K562 (cell line): Measurements from ENCODE around the gene SLCO2A1. TPM values are rescaled to one million over a fixed set of nuclear protein-coding genes. Genes with fewer than 3 reads are reported as not detected.

Experiments used
- ATAC-seq: fragments of 200-7000 bp; cut with Tn5 transposase; 3 replicates; pipeline ENCODE4 v1.9.1; 2020; ENCODE audit warnings: moderate library complexity
- BruUV-seq: library from RNA; stranded (reverse); fragments of 400-500 nt; replicated peaks from 2 replicates; lab custom pipeline; 2021; lab: Mats Ljungman, UMichigan
- CTCF ChIA-PET: fragments of 300-600 bp; formaldehyde crosslinking; extraction: SDS; loops from one replicate; lab custom pipeline; 2021; ENCODE audit warnings: low intra/inter-chr PET ratio; lab: Yijun Ruan, JAX
- POLR2A ChIA-PET: fragments of 300-600, 350-650 bp; sonication (Branson Sonifier 250); formaldehyde crosslinking; extraction: SDS; loops from one replicate; lab custom pipeline; 2021; ENCODE audit warnings: antibody characterized with exemption, inconsistent platforms; lab: Yijun Ruan, JAX
- DNase-seq, 4 experiments: peaks; one replicate each; pipeline versions ENCODE4 v3.0.0 to v3.0.0-alpha.2; 2011 to 2018; ENCODE audit warnings: low spot score in 3 of 4, mixed read lengths in 3 of 4; ENCODE audit errors: extremely low read depth in 1 of 4
- FAIRE-seq: peaks from 2 replicates; lab custom pipeline; 2011; peaks lifted over from hg19 to GRCh38; lab: Jason Lieb, UNC
- H2AFZ ChIP-seq: 2 replicates; pipeline ENCODE4 v1.6.0; 2011; ENCODE audit warnings: low read depth, low read length, control low read depth, inconsistent platforms
- H3K27ac ChIP-seq: fragments of 200-600 bp; 3 replicates; pipeline ENCODE4 v1.8.0; 2011; ENCODE audit warnings: low read depth, mild to moderate bottlenecking, control low read depth, inconsistent platforms, low read length, moderate library complexity, mixed read lengths; ENCODE audit errors: extremely low read depth
- H3K27me3 ChIP-seq, 2 experiments: fragments of 300-600 bp in 1 of 2; 2 replicates in 1 of 2; 3 replicates in 1 of 2; pipeline versions ENCODE4 v1.6.0 to v1.8.0; 2011; ENCODE audit warnings: inconsistent platforms in 2 of 2, low read length in 2 of 2, mild to moderate bottlenecking in 1 of 2, mixed read lengths in 1 of 2, moderate library complexity in 1 of 2; ENCODE audit not compliant: control insufficient read depth in 2 of 2, insufficient read depth in 2 of 2
- H3K36me3 ChIP-seq: fragments of 300-600 bp; 3 replicates; pipeline ENCODE4 v1.8.0; 2011; ENCODE audit warnings: mild to moderate bottlenecking, low read length, inconsistent platforms; ENCODE audit not compliant: control insufficient read depth, insufficient read depth
- H3K4me1 ChIP-seq, 2 experiments: fragments of 200-600 bp in 1 of 2; replicated peaks in 1 of 2; 2 replicates in 1 of 2; 3 replicates in 1 of 2; pipeline versions ENCODE4 v1.5.1 to v1.8.0; 2011; ENCODE audit warnings: inconsistent platforms in 2 of 2, low read length in 2 of 2, mild to moderate bottlenecking in 1 of 2, mixed read lengths in 1 of 2, moderate library complexity in 1 of 2; ENCODE audit not compliant: control insufficient read depth in 2 of 2, insufficient read depth in 2 of 2
- H3K4me2 ChIP-seq: 2 replicates; pipeline ENCODE4 v1.6.1; 2011; ENCODE audit warnings: low read length, control low read depth, inconsistent platforms, mixed read lengths; ENCODE audit not compliant: insufficient read depth
- H3K4me3 ChIP-seq: fragments of 200-600 bp; sonication (generic), shearing (Covaris generic); 2 replicates; pipeline ENCODE4 v1.5.1; 2016; ENCODE audit warnings: control low read depth, inconsistent platforms
- H3K79me2 ChIP-seq: fragments of 200-600 bp; 3 replicates; pipeline ENCODE4 v1.8.0; 2011; ENCODE audit warnings: low read length, inconsistent platforms; ENCODE audit not compliant: control insufficient read depth, insufficient read depth
- H3K9ac ChIP-seq, 2 experiments: 2 replicates each; pipeline versions ENCODE4 v1.6.0 to v1.6.1; 2011; ENCODE audit warnings: low read depth in 2 of 2, low read length in 2 of 2, control low read depth in 1 of 2, inconsistent platforms in 1 of 2, mild to moderate bottlenecking in 1 of 2, mixed read lengths in 1 of 2; ENCODE audit not compliant: insufficient read depth in 1 of 2
- H3K9me1 ChIP-seq: one replicate; pipeline ENCODE4 v1.6.0; 2011; ENCODE audit warnings: inconsistent platforms, mild to moderate bottlenecking, low read length, moderate library complexity; ENCODE audit not compliant: control insufficient read depth, insufficient read depth
- H3K9me3 ChIP-seq: replicated peaks from 2 replicates; pipeline ENCODE4 v1.5.1; 2011; ENCODE audit warnings: low read depth, low read length, inconsistent platforms; ENCODE audit not compliant: control insufficient read depth, insufficient read depth
- H4K20me1 ChIP-seq: replicated peaks from 2 replicates; pipeline ENCODE4 v1.6.1; 2011; ENCODE audit warnings: low read length, inconsistent platforms, mixed read lengths; ENCODE audit not compliant: control insufficient read depth, insufficient read depth
- FOS ChIP-seq: IDR thresholded peaks from 3 replicates; pipeline ENCODE4 v1.6.1; 2011; ENCODE audit not compliant: insufficient read length; ENCODE audit errors: extremely low read depth
- FOXK1 ChIP-seq: sonication (generic); formaldehyde crosslinking; IDR thresholded peaks from 2 replicates; pipeline ENCODE4 v1.8.0; 2022; ENCODE audit warnings: missing genetic modification reagents, mild to moderate bottlenecking, borderline replicate concordance
- HDAC6 ChIP-seq: IDR thresholded peaks from 2 replicates; pipeline ENCODE4 v1.6.1; 2012; ENCODE audit warnings: low read depth, mild to moderate bottlenecking, control low read depth, inconsistent platforms, low read length, moderate library complexity
- ILK ChIP-seq: fragments of 450-650 bp; IDR thresholded peaks from 2 replicates; pipeline ENCODE4 v1.6.1; 2016; ENCODE audit warnings: missing genetic modification characterization, low read depth, mild to moderate bottlenecking, missing compliant biosample characterization, moderate library complexity, borderline replicate concordance
- MTA3 ChIP-seq: fragments of 450-650 bp; formaldehyde crosslinking; IDR thresholded peaks from 2 replicates; pipeline ENCODE4 v1.6.1; 2017; ENCODE audit warnings: mild to moderate bottlenecking, borderline replicate concordance
- TAF7 ChIP-seq: fragments of 450-650 bp; IDR thresholded peaks from 2 replicates; pipeline ENCODE4 v1.6.1; 2016; ENCODE audit warnings: missing genetic modification characterization, missing compliant biosample characterization
- TARDBP ChIP-seq: fragments of 450-650 bp; IDR thresholded peaks from 2 replicates; pipeline ENCODE4 v1.6.1; 2016
- TCF7L2 ChIP-seq: fragments of 150-350 bp; IDR thresholded peaks from 2 replicates; pipeline ENCODE4 v1.6.1; 2016; ENCODE audit warnings: low read depth, mild to moderate bottlenecking, low read length, moderate library complexity
- TFAM ChIP-seq: fragments of 250-450 bp; sonication (Bioruptor Pico); conservative IDR thresholded peaks from 2 replicates; pipeline ENCODE4 v1.5.0; 2021; ENCODE audit warnings: mild to moderate bottlenecking, moderate library complexity
- ZEB2 ChIP-seq: fragments of 450-650 bp; IDR thresholded peaks from 2 replicates; pipeline ENCODE4 v1.6.1; 2016
- ZNF134 ChIP-seq: fragments of 250-450 bp; sonication (Bioruptor Pico); conservative IDR thresholded peaks from 2 replicates; pipeline ENCODE4 v1.4.0; 2020
- ZNF146 ChIP-seq: IDR thresholded peaks from one replicate; pipeline ENCODE4 v1.6.1; 2018; ENCODE audit warnings: missing compliant biosample characterization; ENCODE audit not compliant: unreplicated experiment
- ZNF280B ChIP-seq: fragments of 250-450 bp; sonication (Bioruptor Pico); IDR thresholded peaks from 2 replicates; pipeline ENCODE4 v1.5.1; 2021; ENCODE audit warnings: mild to moderate bottlenecking
- WGBS: fragments of 100-300 bp; shearing (Covaris generic); methylation state at CpG from one replicate; pipeline ENCODE4 v1.1.6; 2016; ENCODE audit warnings: low coverage, mixed read lengths; ENCODE audit not compliant: insufficient coverage; ENCODE audit errors: missing lambda C conversion rate; 5-methylcytosine and 5-hydroxymethylcytosine counted together
- in situ Hi-C: fragments of 300-500 bp; cut with MboI; formaldehyde crosslinking; loops from 4 replicates; pipeline ENCODE4 v1.15.0; 2018; ENCODE audit warnings: inconsistent platforms, mixed read lengths
- intact Hi-C: fragments of 100-400 bp; cut with micrococcal nuclease; formaldehyde crosslinking; loops from 2 replicates; pipeline ENCODE4 v1.14.2; 2022
- polyA plus RNA-seq, 8 experiments: library from polyadenylated mRNA; depleted of rRNA in 4 of 8; stranded (reverse) in 5 of 8; unstranded in 3 of 8; fragments of >200 nt; fragmentation: Nextera tagmentation in 2 of 8; fragmentation: Illumina TruSeq in 1 of 8; extraction: Ambion mirVana in 2 of 8; extraction: Trizol in 1 of 8; gene quantifications; 2 replicates each; pipeline versions ENCODE4 v1.2.1 to v1.2.3, GENCODE V29; 2011 to 2014; ENCODE audit warnings: inconsistent platforms in 1 of 8, missing spikeins in 1 of 8
- total RNA-seq, 7 experiments: library from RNA; depleted of rRNA in 6 of 7; stranded (reverse); fragments of >200 nt in 6 of 7; fragmentation: Illumina TruSeq in 2 of 7; extraction: Trizol in 2 of 7; gene quantifications; 2 replicates each; pipeline versions ENCODE4 v1.2.1 to v1.2.3, GENCODE V29; 2011 to 2021; ENCODE audit warnings: low replicate concordance in 1 of 7

SLCO2A1 gene
- total and polyA plus RNA-seq, 9 of the 15 experiments (the other 6 are each of a cell fraction or from before 2014, with no cell fraction given): 0.16 to 1.0 TPM; not detected in 7

- Histone ChIP-seq H4K20me1 (no peaks in the 10 kb centered on the region), H3K4me3 (no peak overlapping the region), H3K4me1 (no peaks in the 10 kb centered on the region)
- intact Hi-C loops: no loop called here
- WGBS: 0% methylated on average over 3 of the region's 5 CpGs
- FAIRE-seq (no peak), DNase-seq (no peak), ATAC-seq (no peak)
- CTCF ChIA-PET: no interaction called here
- TF ChIP-seq ZNF280B (CRISPR knock-in tag) (no peak), ILK (tag) (no peak), TCF7L2 (no peak), HDAC6 (no peak), FOXK1 (CRISPR knock-in tag) (no peak), TFAM (no peak), TAF7 (tag) (no peak), TARDBP (no peak), ZNF146 (CRISPR knock-in tag) (no peak), ZEB2 (no peak), ZNF134 (CRISPR knock-in tag) (no peak), FOS (no peak), MTA3 (no peak)
- TF ChIP-seq, all 486 proteins: peak for 0
- no TSS peak for BruUV-seq
- Histone ChIP-seq H3K4me2 (no peak overlapping the region), H3K9me1 (no peaks in the 10 kb centered on the region), H3K9ac (no peak overlapping the region), H3K79me2 (no peaks in the 10 kb centered on the region), H3K36me3 (no peaks in the 10 kb centered on the region), H3K27me3 (peaks cover 0 to 10% of the 10 kb centered on the region in 2 experiments; a peak in 2 of 5 replicates), H2AFZ (no peak overlapping the region), H3K27ac (no peak overlapping the region), H3K9me3 (no peaks in the 10 kb centered on the region)
- POLR2A ChIA-PET: no interaction called here
- in situ Hi-C loops: no loop called here
Measured at GRCh38 chr3:134037168-134037567, 7.4 kb upstream of the SLCO2A1 start.
